GM19467 (cell line): Measurements from ENCODE around the gene SNX10.

Experiments used
- ATAC-seq: cut with Tn5 transposase; IDR thresholded peaks from one replicate; pipeline ENCODE4 v1.9.1; 2021; ENCODE audit warnings: mild to moderate bottlenecking, moderate library complexity; ENCODE audit not compliant: unreplicated experiment

Gene SNX10

DNA sequence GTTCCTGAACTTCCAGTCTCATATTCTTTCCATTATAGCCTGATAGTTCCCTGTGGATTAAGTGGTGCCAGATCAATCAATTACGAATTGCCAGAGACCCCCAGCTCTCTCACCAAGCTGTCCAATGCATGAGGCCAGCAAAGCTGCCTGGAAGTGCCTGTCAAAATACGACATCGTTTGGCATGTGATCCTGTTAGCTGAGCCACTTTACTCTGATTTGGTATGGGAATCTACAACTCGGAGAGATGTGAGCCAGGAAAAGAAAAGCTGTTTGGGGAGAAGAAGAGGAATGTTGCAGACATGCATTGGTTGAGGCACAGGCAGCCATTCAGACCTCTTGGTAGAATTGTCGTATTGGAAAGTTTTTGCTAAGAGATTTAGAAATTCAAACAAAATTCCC lies 3.9 kb downstream of the SNX10 start:
- ATAC-seq, result no peak

GRCh38 chr7:26298472-26299058 lies 6.9 kb downstream of the SNX10 start:
- no peak for ATAC-seq

DNA sequence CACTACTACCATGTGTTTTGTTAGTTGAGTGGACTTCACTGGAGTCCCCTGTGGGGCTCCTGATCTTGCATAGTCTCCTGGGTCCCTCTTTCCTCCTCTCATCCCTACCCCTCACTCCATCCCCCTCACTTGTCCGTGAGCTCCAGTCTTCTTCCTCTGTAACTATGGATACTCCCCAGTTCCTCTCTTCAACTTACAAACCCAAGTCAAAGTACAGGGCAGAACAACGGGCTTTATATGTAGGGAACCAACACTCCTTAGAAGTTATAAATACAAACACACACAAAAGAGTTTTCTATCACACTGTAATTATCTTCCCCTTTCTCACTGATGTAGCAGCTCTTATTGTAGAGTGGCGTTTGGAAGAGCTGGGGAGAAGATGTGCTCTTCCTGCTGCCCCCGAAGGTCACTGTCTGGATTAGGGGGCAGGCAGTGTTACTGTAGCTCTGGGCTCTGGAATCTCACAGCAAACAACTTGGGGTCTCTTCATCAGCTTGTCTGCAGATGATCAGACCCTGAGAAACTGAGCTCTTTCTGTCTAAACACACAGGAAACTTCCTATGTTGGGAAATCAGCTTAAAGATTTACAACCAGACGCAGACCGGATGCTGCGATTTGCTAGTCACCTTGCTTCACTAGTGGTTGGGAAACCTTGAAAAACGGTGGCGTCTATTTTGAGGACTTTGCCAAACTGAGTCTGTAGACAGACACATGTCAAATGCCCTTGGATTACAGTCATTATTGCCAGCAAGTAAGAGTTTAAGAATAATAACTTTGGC lies 13.6 kb downstream of the SNX10 start:
- ATAC-seq, result no peak

GRCh38 chr7:26305869-26306665 lies 14.4 kb downstream of the SNX10 start:
- no peak for ATAC-seq

DNA sequence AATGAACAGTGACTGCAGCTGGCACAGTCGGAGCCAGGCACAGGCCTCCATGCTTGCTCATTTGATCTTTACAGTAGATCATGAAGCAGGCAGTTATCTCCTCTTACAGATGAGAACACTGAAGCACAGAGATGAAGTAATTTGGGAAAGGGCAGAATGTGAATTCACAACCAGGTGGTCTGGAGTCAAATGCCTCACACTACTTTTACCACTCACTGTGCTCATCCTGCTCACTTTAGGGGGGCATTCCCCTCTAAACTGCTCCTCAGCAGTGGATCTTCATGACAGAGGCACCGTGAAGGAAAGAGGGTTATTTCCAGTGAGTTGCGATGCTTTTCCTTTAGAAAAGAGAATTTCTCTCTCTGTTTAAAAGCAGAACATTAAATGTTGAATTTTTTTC lies 15.1 kb downstream of the SNX10 start:
- ATAC-seq, result no peak

- no peak for ATAC-seq
Observed at GRCh38 chr7:26307226-26307625, 15.6 kb downstream of the SNX10 start.

GRCh38 chr7:26307791-26308190 lies 16.1 kb downstream of the SNX10 start:
- ATAC-seq, result no peak

- ATAC-seq, result no peak
Observed at GRCh38 chr7:26308551-26308950, 16.9 kb downstream of the SNX10 start.

- no peak for ATAC-seq
Observed at GRCh38 chr7:26309089-26309488, 17.4 kb downstream of the SNX10 start.

DNA sequence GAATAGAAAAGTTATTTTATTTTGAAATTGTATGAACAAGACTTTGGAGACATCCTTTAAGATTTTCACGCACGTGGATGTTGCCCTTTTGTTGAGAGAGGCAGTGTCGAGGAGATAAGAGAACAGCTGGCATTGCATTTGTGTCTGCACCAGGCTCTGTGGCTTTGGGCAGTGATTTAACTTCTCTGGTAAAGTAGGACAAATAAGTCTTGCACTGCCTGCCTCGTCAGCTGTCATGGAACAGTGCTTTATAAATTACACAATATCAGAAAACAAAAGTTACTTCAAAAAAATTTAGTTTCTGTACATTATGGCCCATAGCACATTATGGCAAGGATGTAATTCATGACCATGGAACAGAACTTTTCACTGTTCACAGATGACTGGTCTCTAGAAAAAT lies 20.1 kb downstream of the SNX10 start:
- no peak for ATAC-seq

GRCh38 chr7:26317211-26317610 lies 25.5 kb downstream of the SNX10 start:
- ATAC-seq, result no peak

DNA sequence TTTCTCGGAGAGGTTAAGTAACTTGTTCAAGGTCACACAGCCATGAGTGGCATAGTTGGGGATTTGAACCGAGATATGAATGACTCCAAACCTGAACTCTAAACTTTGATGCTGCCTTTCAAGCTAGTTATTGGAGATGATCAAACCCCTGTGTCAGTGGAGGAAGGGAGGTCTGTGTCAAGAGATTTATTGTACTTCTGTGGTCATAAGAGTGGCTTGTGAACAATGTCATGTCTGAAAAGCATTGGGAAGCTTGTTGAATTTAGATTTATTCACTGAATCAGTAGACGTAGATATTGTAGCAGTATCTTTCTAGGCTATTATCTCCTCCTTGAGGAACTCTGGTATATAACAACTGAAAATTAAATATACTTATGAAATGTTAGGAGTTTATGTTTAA lies 27.3 kb downstream of the SNX10 start:
- no peak for ATAC-seq

DNA sequence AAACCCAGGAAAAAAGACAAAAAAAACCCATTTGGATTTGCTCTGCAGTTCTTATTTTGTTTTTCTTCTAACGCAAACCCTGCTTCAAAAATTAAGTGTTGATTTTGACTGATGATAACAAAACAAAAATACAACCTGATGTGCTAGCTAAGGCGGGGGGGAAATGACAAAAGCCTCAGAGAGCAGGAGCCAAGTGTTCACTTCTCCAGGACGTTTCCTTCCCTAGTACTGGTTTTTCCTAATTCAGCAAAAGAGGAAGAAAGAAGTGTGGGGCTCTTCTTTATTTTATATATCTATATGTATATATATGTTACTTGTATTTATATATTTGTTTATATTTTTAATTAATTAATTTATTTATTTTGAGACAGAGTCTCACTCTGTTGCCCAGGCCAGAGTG lies 28.0 kb downstream of the SNX10 start:
- ATAC-seq, result no peak

GRCh38 chr7:26320878-26321277 lies 29.2 kb downstream of the SNX10 start:
- no peak for ATAC-seq

- no peak for ATAC-seq
Observed at GRCh38 chr7:26321435-26321834, 29.8 kb downstream of the SNX10 start.

DNA sequence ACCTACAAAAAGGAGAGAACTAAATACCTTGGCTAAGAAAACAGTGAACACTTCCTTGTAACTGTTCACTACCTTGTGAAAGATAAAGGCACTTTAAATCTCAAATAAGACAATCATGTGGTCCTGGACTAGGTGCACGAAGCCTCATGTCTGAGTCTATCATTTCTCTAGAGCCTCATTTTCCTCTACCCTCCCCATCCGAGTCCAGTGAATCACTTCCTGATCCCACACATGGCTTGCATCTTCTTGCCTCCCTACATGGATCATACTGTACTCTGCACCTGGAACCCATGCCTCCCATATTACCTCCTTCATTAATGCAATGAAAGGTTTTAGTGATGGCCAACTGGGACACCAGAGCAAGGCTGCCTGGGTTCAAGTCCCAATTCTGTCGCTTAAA lies 34.5 kb downstream of the SNX10 start:
- ATAC-seq, result no peak

- no peak for ATAC-seq
Observed at GRCh38 chr7:26328498-26329390, 37.1 kb downstream of the SNX10 start.

- ATAC-seq, result no peak
Observed at GRCh38 chr7:26329520-26330255, 38.0 kb downstream of the SNX10 start.

- no peak for ATAC-seq
Observed at GRCh38 chr7:26331113-26331512, 39.5 kb downstream of the SNX10 start.

- no peak for ATAC-seq
Observed at GRCh38 chr7:26331789-26332188, 40.1 kb downstream of the SNX10 start.
